OCI-LY3 (cell line): ENCODE results near the gene FMNL2.

Experiments
- CTCF ChIP-seq: fragments of 200-600, 300-600 bp; sonication (generic); IDR thresholded peaks from 2 replicates; pipeline ENCODE4 v1.5.1; 2014; ENCODE audit warnings: antibody characterized with exemption, low read length, low read depth
- EZH2phosphoT487 ChIP-seq: fragments of 200-600 bp; shearing (Covaris generic); IDR thresholded peaks from 2 replicates; pipeline ENCODE4 v1.6.1; 2018; ENCODE audit warnings: antibody characterized with exemption, mixed run types, low read depth

DNA sequence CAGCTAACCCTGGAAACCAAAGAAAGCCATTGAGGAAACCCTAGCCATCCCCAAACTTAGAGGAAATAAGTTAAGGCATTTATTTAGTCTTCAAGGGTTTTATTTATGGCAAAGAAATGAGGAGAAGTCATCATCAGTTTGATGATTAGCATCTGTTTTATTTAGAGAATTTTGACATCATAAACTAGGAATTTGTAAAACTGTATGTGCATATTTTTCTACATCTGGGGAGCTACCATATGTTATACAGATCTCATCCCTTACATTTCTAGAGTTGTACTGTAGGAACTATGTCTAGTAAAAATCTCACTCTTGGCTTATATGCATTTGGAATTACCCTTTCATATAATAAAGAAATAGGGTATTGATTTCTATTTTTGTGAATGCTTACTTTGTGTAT lies 48.7 kb downstream of the FMNL2 start:
- TF ChIP-seq CTCF (no peak), EZH2phosphoT487 (no peak)
